Measurements from ENCODE around the gene IGF1R. TPM values are rescaled to one million over a fixed set of nuclear protein-coding genes. Genes with fewer than 3 reads are reported as not detected.

IGF1R gene
- total RNA-seq, 4 donors from 2014 or later = 31.6 to 87.8 (median 60.0) TPM

DNA sequence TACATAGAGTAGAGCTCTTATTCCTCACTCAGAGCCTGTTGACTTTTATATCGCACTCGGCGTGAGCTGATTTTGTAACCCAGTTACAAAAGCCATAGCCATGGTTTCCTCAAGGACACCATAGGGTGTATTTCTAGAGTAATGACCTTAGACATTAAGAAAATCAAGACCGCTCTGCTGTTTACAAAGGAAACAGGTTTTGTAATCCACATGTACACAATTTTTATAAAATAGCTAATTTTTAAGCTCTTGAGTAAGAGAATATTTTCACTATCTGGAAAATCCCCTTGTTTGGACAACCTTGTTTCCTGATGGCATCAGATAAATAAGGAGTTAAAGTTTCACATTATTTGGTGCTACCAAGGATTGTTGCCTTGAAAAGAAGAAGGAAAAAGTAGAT lies 254.6 kb downstream of the IGF1R start:
- TF ChIP-seq POLR2A (IDR thresholded peaks at IDR 0.05) = no peak
- TF ChIP-seq EP300 (IDR thresholded peaks at IDR 0.05) = no peak
- TF ChIP-seq, protein P1, sequence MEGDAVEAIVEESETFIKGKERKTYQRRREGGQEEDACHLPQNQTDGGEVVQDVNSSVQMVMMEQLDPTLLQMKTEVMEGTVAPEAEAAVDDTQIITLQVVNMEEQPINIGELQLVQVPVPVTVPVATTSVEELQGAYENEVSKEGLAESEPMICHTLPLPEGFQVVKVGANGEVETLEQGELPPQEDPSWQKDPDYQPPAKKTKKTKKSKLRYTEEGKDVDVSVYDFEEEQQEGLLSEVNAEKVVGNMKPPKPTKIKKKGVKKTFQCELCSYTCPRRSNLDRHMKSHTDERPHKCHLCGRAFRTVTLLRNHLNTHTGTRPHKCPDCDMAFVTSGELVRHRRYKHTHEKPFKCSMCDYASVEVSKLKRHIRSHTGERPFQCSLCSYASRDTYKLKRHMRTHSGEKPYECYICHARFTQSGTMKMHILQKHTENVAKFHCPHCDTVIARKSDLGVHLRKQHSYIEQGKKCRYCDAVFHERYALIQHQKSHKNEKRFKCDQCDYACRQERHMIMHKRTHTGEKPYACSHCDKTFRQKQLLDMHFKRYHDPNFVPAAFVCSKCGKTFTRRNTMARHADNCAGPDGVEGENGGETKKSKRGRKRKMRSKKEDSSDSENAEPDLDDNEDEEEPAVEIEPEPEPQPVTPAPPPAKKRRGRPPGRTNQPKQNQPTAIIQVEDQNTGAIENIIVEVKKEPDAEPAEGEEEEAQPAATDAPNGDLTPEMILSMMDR (IDR thresholded peaks at IDR 0.05) = no peak
- no peak for TF ChIP-seq POLR2AphosphoS5 (IDR thresholded peaks at IDR 0.05)
- H3K4me3 ChIP-seq = no peak overlapping the region
- no peaks in the 10 kb centered on the region for H3K9me3 ChIP-seq
- peaks cover 0 to 26% of the 10 kb centered on the region in 2 donors for H3K36me3 ChIP-seq
- WGBS, 2 donors (ENCODE audit: low coverage in 1 of 2) = 97 to 100% methylated on average over 1 to 4 of the region's 4 CpGs
- ATAC-seq = no peak
- H3K27ac ChIP-seq = no peak overlapping the region
- peaks cover 0 to 43% (median 4%) of the 10 kb centered on the region in 3 donors for H3K4me1 ChIP-seq
- no peaks in the 10 kb centered on the region for H3K27me3 ChIP-seq

DNA sequence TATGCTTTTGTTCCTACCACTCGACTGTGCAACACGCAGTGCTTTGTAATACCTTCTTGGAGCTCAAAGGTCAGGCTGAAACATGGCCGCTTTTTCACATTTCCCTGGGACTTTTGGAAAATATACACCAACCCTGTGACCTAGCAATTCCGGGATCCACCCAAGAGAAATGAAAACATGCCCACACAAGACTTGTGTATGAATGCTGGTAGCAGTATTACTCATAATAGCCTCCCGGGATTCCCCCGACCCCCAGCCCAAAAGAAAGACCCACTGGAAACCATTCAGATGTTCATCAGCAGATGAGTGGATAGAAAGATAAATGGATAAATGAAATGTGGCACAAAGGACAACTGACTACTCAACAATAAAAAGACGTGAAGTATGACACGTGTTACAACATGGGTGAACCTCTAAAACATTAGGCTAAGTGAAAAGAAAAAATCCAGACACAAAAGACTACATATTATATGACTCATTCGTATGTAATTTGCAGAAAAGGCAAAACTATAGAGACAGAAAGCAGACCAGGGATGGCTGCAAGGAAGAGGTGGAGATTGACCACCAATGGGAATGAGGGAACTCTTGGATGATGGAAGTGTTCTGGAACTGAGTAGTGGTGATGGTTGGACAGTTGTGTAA lies 255.2 kb downstream of the IGF1R start:
- TF ChIP-seq POLR2AphosphoS5 (IDR thresholded peaks at IDR 0.05) (no peak), POLR2A (IDR thresholded peaks at IDR 0.05) (no peak), EP300 (IDR thresholded peaks at IDR 0.05) (no peak)
- TF ChIP-seq, protein P1 (IDR thresholded peaks at IDR 0.05) = no peak
- H3K36me3 ChIP-seq = peaks cover 0 to 27% of the 10 kb centered on the region in 2 donors
- H3K4me1 ChIP-seq = peaks cover 0 to 49% (median 4%) of the 10 kb centered on the region in 3 donors
- WGBS, 2 donors (ENCODE audit: low coverage in 1 of 2) = 63 to 84% methylated on average over 5 to 6 of the region's 9 CpGs
- H3K4me3 ChIP-seq = no peak overlapping the region
- H3K27me3 ChIP-seq = no peaks in the 10 kb centered on the region
- H3K9me3 ChIP-seq = no peaks in the 10 kb centered on the region
- no peak overlapping the region for H3K27ac ChIP-seq
- no peak for ATAC-seq

DNA sequence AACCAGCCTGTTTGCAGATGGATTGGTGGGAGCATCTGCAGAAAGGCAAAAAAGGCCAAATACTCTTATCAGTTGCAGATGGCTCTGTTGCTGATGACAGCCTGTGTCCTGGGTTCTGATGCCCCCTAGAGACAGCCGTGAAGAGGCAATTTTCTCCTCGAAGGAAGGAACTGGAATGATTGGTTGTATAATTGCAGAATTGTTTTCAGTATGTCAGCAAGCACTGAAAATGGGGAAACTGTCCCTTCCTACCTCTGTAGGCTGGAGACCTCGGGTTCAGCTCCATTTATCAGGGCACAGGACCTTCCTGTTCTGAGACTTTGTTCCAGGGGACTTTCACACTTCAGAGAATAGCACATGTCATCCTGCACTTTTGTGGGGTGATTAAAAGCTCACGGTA lies 256.2 kb downstream of the IGF1R start:
- H3K27ac ChIP-seq = peak overlapping the region in 1 of 4 donors; percentile 13
- TF ChIP-seq EP300 (IDR thresholded peaks at IDR 0.05) (no peak), POLR2AphosphoS5 (IDR thresholded peaks at IDR 0.05) (no peak), POLR2A (IDR thresholded peaks at IDR 0.05) (no peak)
- TF ChIP-seq, protein P1 (IDR thresholded peaks at IDR 0.05) = peak in 3 of 4 experiments; percentile 37 to 64 (median 44)
- no peaks in the 10 kb centered on the region for H3K9me3 ChIP-seq
- peaks cover 0 to 49% (median 4%) of the 10 kb centered on the region in 3 donors for H3K4me1 ChIP-seq
- H3K27me3 ChIP-seq = no peaks in the 10 kb centered on the region
- peaks cover 0 to 25% of the 10 kb centered on the region in 2 donors for H3K36me3 ChIP-seq
- WGBS, 2 donors (ENCODE audit: low coverage in 1 of 2) = 22 to 31% methylated on average over 2 to 3 of the region's 4 CpGs
- no peak overlapping the region for H3K4me3 ChIP-seq
- ATAC-seq = no peak

DNA sequence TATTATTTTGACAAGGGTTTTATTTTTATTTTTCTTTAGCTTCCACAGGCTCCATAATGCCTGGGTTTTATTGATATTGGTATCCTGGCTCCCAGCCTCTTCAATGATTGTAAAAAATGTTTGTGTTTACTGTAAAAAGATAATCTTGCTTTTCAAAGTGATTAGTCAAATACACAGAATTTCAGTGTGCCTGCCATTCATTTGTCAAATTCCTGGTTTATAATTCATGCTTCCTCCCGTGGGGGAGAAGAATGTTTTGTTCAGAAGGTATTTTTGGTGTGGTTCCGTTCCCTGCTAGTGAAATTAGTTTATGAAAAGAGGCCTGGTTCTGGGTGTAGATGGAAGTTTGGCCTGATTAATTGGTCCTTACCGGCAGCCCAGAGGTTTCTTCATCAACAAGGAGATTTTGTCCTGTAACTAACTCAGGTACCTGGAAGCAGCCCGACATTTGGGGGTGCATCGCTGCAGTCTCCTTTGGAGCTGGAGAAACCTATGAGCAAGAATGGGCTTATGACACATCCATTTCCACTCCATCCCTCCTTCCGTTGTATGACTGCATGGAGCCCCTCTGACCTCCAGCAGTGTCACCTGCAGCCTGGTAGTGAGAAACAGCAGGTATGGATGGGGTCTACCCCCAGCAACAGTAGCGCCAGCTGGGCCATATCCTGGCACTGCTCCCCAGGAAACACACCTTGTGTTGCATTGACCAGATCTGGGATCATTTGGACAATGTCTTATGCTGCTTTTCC lies 257.8 kb downstream of the IGF1R start:
- H3K27ac ChIP-seq = peak overlapping the region in 2 of 4 donors; percentile 28 to 31
- H3K9me3 ChIP-seq = no peaks in the 10 kb centered on the region
- peaks cover 0 to 42% (median 4%) of the 10 kb centered on the region in 3 donors for H3K4me1 ChIP-seq
- H3K4me3 ChIP-seq = no peak overlapping the region
- TF ChIP-seq POLR2A (IDR thresholded peaks at IDR 0.05) = no peak
- no peak for TF ChIP-seq POLR2AphosphoS5 (IDR thresholded peaks at IDR 0.05)
- TF ChIP-seq, protein P1 (IDR thresholded peaks at IDR 0.05) = no peak
- no peak for TF ChIP-seq EP300 (IDR thresholded peaks at IDR 0.05)
- no peak for ATAC-seq
- H3K27me3 ChIP-seq = no peaks in the 10 kb centered on the region
- 52 to 74% methylated on average over 5 to 7 of the region's 7 CpGs for WGBS, 2 donors (ENCODE audit: low coverage in 1 of 2)
- peaks cover 0 to 36% of the 10 kb centered on the region in 2 donors for H3K36me3 ChIP-seq
